Neural progenitor cell (in vitro differentiated cells): ENCODE results near the gene NKX2-4. TPM values are rescaled to one million over a fixed set of nuclear protein-coding genes. Genes with fewer than 3 reads are reported as not detected.

ENCODE experiments used
- DNase-seq: peaks from one replicate; pipeline ENCODE4 v3.0.0-alpha.2; 2016; ENCODE audit warnings: low spot score
- H2AFZ ChIP-seq: fragments of 200-600 bp; sonication (generic); replicated peaks from 2 replicates; pipeline ENCODE4 v1.6.1; 2016; ENCODE audit warnings: antibody characterized with exemption
- H3F3A ChIP-seq: fragments of 200-600 bp; sonication (generic); 2 replicates; pipeline ENCODE4 v1.6.1; 2016; ENCODE audit warnings: antibody characterized with exemption, low read depth
- H3K27ac ChIP-seq: fragments of 200-600 bp; sonication (generic); 2 replicates; pipeline ENCODE4 v1.5.1; 2016; ENCODE audit warnings: mild to moderate bottlenecking
- H3K27me3 ChIP-seq: fragments of 200-600 bp; sonication (generic); 2 replicates; pipeline ENCODE4 v1.6.1; 2016; ENCODE audit warnings: mild to moderate bottlenecking, moderate library complexity
- H3K36me3 ChIP-seq: fragments of 200-600 bp; sonication (generic); 2 replicates; pipeline ENCODE4 v1.5.1; 2016
- H3K4me1 ChIP-seq: fragments of 200-600 bp; sonication (generic); 2 replicates; pipeline ENCODE4 v1.6.1; 2016; ENCODE audit warnings: mixed run types
- H3K4me2 ChIP-seq: fragments of 200-600 bp; sonication (generic); 2 replicates; pipeline ENCODE4 v1.6.1; 2016
- H3K4me3 ChIP-seq: fragments of 200-600 bp; sonication (generic); 2 replicates; pipeline ENCODE4 v1.5.1; 2016
- H3K79me2 ChIP-seq: fragments of 200-600 bp; sonication (generic); 2 replicates; pipeline ENCODE4 v1.6.1; 2016; ENCODE audit warnings: low read depth
- H3K9ac ChIP-seq: fragments of 200-600 bp; sonication (generic); 2 replicates; pipeline ENCODE4 v1.6.1; 2016
- H3K9me3 ChIP-seq: fragments of 200-600 bp; sonication (generic); 2 replicates; pipeline ENCODE4 v1.5.1; 2016; ENCODE audit warnings: low read depth
- H4K20me1 ChIP-seq: fragments of 200-600 bp; sonication (generic); 2 replicates; pipeline ENCODE4 v1.6.1; 2016; ENCODE audit warnings: low read depth
- H3K27ac Mint-ChIP-seq: 3 replicates; pipeline ENCODE4 v1.8.0; 2021; ENCODE audit warnings: mixed read lengths
- H3K27me3 Mint-ChIP-seq: 2 replicates; pipeline ENCODE4 v1.8.0; 2022; ENCODE audit warnings: low read depth, mild to moderate bottlenecking, inconsistent platforms, moderate library complexity, mixed read lengths; ENCODE audit not compliant: insufficient read depth
- H3K36me3 Mint-ChIP-seq: 3 replicates; pipeline ENCODE4 v1.8.0; 2021; ENCODE audit warnings: mixed read lengths
- H3K4me1 Mint-ChIP-seq: 3 replicates; pipeline ENCODE4 v1.8.0; 2021; ENCODE audit warnings: mixed read lengths
- H3K4me3 Mint-ChIP-seq: 3 replicates; pipeline ENCODE4 v1.8.0; 2021; ENCODE audit warnings: mild to moderate bottlenecking, moderate library complexity, mixed read lengths
- H3K9me3 Mint-ChIP-seq: 3 replicates; pipeline ENCODE4 v1.8.0; 2020; ENCODE audit warnings: mixed read lengths
- EZH2 ChIP-seq: fragments of 200-600 bp; sonication (generic); IDR thresholded peaks from 2 replicates; pipeline ENCODE4 v1.6.1; 2017; ENCODE audit warnings: antibody characterized with exemption, mild to moderate bottlenecking, moderate library complexity
- EZH2phosphoT487 ChIP-seq: fragments of 200-600 bp; sonication (generic); IDR thresholded peaks from 2 replicates; pipeline ENCODE4 v1.6.1; 2017; ENCODE audit warnings: antibody characterized with exemption
- total RNA-seq: library from RNA; depleted of rRNA; stranded (reverse); fragments of >200 nt; gene quantifications from 2 replicates; pipeline ENCODE4 v1.2.3, GENCODE V29; 2015; ENCODE audit warnings: low replicate concordance
- TF ChIP-seq, protein P1 (sequence below): fragments of 200-600 bp; sonication (generic); IDR thresholded peaks from 2 replicates; pipeline ENCODE4 v1.5.1; 2017; ENCODE audit warnings: antibody characterized with exemption, mild to moderate bottlenecking

The NKX2-4 gene
- total RNA-seq, 1 donor from 2014 or later = not detected

DNA sequence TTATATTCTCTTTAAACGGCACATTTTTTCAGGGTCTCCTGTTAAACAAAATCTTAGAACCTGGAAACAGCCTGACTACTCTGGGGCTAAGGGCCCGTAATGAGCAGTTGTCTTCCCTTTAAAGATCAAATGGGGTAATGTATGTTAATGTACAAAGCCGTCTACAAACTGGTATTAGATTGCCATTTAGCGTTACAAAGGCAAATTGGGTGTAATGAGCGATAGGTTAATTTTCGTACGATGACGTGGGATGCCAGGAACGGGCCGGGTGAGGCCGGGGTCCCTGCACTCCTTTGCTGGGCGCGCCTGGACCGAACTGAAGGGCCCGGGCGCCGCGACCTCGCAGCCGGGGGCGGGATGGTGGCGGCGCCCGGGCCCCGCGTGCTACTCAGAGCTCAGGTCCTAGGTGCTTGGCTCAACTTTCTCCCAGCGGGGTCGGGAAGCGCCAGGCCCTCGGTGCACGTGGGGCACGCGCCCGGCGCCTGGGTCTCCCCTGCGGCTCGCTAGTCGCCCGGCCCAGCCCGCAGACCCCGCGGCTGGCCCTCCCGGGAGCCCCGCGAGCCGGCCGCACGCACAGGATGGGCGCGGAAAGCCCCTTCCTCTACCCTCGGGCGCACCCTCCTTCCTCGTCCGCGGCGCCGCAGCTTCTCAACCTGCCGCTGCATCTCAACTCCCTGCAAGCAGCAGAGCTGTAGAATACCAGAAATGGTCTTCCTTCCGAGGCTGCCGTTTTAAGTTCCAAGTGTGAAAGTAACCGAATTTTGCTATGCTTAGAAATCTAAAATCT, 5.9 kb downstream of the NKX2-4 start:
- H3F3A ChIP-seq = peaks cover 44% of the 10 kb centered on the region
- H3K9me3 ChIP-seq = no peaks in the 10 kb centered on the region
- peaks cover 77% of the 10 kb centered on the region for H3K27me3 ChIP-seq
- H3K36me3 Mint-ChIP-seq = peaks cover 17% of the 10 kb centered on the region
- H2AFZ ChIP-seq = no peak overlapping the region
- no peaks in the 10 kb centered on the region for H3K36me3 ChIP-seq
- H4K20me1 ChIP-seq = peaks cover 71% of the 10 kb centered on the region
- H3K27me3 Mint-ChIP-seq = peaks cover 50% of the 10 kb centered on the region
- peak overlapping the region; percentile 90 for H3K4me2 ChIP-seq
- peaks cover 10% of the 10 kb centered on the region for H3K4me1 Mint-ChIP-seq
- H3K9me3 Mint-ChIP-seq = no peaks in the 10 kb centered on the region
- peak; percentile 77 for DNase-seq
- TF ChIP-seq EZH2phosphoT487 = peak; percentile 86
- TF ChIP-seq, protein P1, sequence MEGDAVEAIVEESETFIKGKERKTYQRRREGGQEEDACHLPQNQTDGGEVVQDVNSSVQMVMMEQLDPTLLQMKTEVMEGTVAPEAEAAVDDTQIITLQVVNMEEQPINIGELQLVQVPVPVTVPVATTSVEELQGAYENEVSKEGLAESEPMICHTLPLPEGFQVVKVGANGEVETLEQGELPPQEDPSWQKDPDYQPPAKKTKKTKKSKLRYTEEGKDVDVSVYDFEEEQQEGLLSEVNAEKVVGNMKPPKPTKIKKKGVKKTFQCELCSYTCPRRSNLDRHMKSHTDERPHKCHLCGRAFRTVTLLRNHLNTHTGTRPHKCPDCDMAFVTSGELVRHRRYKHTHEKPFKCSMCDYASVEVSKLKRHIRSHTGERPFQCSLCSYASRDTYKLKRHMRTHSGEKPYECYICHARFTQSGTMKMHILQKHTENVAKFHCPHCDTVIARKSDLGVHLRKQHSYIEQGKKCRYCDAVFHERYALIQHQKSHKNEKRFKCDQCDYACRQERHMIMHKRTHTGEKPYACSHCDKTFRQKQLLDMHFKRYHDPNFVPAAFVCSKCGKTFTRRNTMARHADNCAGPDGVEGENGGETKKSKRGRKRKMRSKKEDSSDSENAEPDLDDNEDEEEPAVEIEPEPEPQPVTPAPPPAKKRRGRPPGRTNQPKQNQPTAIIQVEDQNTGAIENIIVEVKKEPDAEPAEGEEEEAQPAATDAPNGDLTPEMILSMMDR = no peak
- peak; percentile 92 for TF ChIP-seq EZH2
- H3K27ac Mint-ChIP-seq = no peak overlapping the region
- H3K4me3 Mint-ChIP-seq = peak overlapping the region; percentile 69
- no peaks in the 10 kb centered on the region for H3K79me2 ChIP-seq
- no peak overlapping the region for H3K27ac ChIP-seq
- no peak overlapping the region for H3K9ac ChIP-seq
- peak overlapping the region; percentile 45 for H3K4me3 ChIP-seq
- H3K4me1 ChIP-seq = peaks cover 15% of the 10 kb centered on the region

DNA sequence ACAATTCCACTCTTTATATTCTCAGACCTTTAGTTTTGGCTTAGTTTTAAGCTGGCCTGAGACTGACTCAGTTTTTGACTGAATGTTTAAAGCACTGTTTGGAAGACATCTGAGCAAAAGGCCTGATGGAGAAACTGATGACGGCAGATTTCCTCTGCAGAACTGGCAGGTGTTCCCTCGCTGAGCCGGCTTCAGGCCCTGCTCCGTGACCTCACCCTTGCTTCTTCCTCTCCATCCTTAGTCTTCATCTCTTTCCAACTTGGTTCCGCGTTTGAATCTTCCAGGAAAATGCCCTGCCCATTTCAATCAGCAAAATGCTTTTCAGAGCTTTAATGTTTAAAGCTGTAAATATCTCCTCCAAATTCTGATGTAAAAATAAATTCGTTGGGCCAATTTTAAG, 6.6 kb downstream of the NKX2-4 start:
- Histone ChIP-seq H2AFZ (no peak overlapping the region), H4K20me1 (peaks cover 71% of the 10 kb centered on the region), H3K4me2 (peak overlapping the region; percentile 90), H3K27ac (no peak overlapping the region), H3K4me1 (peaks cover 15% of the 10 kb centered on the region), H3K4me3 (peak overlapping the region; percentile 45), H3F3A (peaks cover 44% of the 10 kb centered on the region), H3K36me3 (no peaks in the 10 kb centered on the region), H3K9ac (no peak overlapping the region), H3K9me3 (no peaks in the 10 kb centered on the region), H3K27me3 (peaks cover 71% of the 10 kb centered on the region), H3K79me2 (no peaks in the 10 kb centered on the region)
- Mint-ChIP-seq H3K4me1 (peaks cover 10% of the 10 kb centered on the region), H3K27ac (no peak overlapping the region), H3K4me3 (no peak overlapping the region), H3K36me3 (peaks cover 18% of the 10 kb centered on the region), H3K9me3 (no peaks in the 10 kb centered on the region), H3K27me3 (peaks cover 50% of the 10 kb centered on the region)
- TF ChIP-seq, protein P1 = no peak
- TF ChIP-seq EZH2 (no peak), EZH2phosphoT487 (no peak)
- DNase-seq = no peak

DNA sequence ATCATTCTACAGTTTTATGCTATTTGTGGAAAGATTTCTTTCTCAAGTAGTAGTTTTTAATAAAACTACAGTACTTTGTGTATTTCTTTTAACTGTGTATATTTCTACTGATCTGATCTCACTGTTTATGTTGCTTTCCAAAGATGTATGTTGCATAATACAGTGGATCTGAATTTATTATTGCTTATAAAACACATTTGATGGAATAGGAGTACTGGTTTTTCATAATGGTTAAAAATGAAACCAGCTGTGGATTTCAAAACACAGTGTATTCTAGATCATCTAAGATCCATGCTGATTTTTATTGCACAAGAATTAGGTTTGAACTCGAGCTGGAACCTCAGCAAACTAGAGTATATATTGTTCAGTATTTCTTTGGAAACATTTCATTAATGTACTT, 8.0 kb downstream of the NKX2-4 start:
- Mint-ChIP-seq H3K27ac (no peak overlapping the region), H3K9me3 (no peaks in the 10 kb centered on the region), H3K4me3 (no peak overlapping the region), H3K4me1 (peaks cover 10% of the 10 kb centered on the region), H3K27me3 (peaks cover 38% of the 10 kb centered on the region), H3K36me3 (peaks cover 18% of the 10 kb centered on the region)
- TF ChIP-seq EZH2phosphoT487 (no peak), EZH2 (no peak)
- TF ChIP-seq, protein P1 = no peak
- peaks cover 59% of the 10 kb centered on the region for H4K20me1 ChIP-seq
- H3K27me3 ChIP-seq = peaks cover 57% of the 10 kb centered on the region
- no peak overlapping the region for H2AFZ ChIP-seq
- no peaks in the 10 kb centered on the region for H3K36me3 ChIP-seq
- H3F3A ChIP-seq = peaks cover 44% of the 10 kb centered on the region
- H3K27ac ChIP-seq = no peak overlapping the region
- no peaks in the 10 kb centered on the region for H3K79me2 ChIP-seq
- no peak overlapping the region for H3K4me2 ChIP-seq
- no peaks in the 10 kb centered on the region for H3K9me3 ChIP-seq
- DNase-seq = no peak
- no peak overlapping the region for H3K9ac ChIP-seq
- H3K4me3 ChIP-seq = no peak overlapping the region
- peaks cover 20% of the 10 kb centered on the region for H3K4me1 ChIP-seq
